ENCODE data around the gene GDPD5.

GDPD5 gene

GRCh38 chr11:75399344-75400145 lies 126.2 kb downstream of the GDPD5 start, which contains the start of gene RPS3:
Gene RPS3, plus strand, starts transcription at chr11:75399518. Its CDS starts 30 bp downstream, at chr11:75399548.
- peak within 1 kb of the TSS; percentile 85 for H3K4me3 ChIP-seq (replicated peaks; ENCODE audit: low read depth, low read length)
- peak; percentile 93 for DNase-seq (ENCODE audit: low read depth)
- TF ChIP-seq, protein P1, sequence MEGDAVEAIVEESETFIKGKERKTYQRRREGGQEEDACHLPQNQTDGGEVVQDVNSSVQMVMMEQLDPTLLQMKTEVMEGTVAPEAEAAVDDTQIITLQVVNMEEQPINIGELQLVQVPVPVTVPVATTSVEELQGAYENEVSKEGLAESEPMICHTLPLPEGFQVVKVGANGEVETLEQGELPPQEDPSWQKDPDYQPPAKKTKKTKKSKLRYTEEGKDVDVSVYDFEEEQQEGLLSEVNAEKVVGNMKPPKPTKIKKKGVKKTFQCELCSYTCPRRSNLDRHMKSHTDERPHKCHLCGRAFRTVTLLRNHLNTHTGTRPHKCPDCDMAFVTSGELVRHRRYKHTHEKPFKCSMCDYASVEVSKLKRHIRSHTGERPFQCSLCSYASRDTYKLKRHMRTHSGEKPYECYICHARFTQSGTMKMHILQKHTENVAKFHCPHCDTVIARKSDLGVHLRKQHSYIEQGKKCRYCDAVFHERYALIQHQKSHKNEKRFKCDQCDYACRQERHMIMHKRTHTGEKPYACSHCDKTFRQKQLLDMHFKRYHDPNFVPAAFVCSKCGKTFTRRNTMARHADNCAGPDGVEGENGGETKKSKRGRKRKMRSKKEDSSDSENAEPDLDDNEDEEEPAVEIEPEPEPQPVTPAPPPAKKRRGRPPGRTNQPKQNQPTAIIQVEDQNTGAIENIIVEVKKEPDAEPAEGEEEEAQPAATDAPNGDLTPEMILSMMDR (IDR thresholded peaks at IDR 0.05; ENCODE audit: low read length, missing control alignments) = no peak

DNA sequence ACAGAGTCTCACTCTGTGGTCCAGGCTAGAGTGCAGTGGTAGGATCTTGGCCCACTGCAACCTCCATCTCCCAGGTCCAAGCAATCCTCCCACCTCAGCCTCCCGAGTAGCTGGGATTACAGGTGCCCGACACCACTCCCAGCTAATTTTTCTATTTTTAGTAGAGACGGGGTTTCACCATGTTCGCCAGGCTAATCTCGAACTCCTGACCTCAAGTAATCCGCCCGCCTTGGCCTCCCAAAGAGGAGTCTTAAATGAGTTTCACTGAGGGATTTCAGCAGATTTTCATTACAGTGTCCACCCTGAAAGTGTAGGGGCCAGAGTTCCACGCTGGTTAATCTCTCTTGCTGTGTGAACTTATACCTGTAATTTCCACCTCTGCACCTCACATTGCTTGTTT lies 126.8 kb downstream of the GDPD5 start:
- no peak for DNase-seq (ENCODE audit: low read depth)
- TF ChIP-seq, protein P1 (IDR thresholded peaks at IDR 0.05; ENCODE audit: low read length, missing control alignments) = no peak
- H3K4me3 ChIP-seq (replicated peaks; ENCODE audit: low read depth, low read length) = no peak overlapping the region

DNA sequence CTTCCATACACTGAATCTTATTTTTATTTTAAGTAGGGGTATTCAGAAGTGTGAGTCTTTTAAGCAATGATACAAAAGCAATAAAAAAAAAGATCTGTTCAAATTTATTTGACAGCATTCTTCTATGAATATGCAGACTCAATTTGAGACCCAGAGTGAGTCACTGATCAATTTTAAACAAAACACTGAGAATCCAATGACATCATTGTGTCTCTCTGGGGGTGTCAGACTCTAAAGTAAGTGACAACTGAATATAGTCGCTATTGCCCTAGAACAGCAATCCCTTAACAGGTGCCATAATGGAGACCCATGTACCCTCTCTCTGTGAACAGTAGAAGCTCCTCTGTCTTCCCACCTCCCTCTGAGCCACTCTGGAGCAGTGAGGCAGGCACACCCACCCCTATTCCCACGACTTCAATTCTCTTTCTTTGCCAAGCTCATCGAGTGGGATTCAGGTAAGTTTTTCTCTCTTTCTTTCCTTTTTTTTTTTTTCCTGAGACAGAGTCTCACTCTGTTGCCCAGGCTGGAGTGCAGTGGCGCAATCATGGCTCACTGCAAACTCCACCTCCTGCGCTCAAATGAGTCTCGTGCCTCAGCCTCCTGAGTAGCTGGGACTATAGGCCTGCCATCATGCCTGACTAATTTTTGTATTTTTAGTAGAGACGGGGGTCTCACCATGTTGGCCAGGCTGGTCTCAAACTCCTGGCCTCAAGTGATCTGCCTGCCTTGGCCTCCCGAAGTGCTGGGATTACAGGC lies 131.5 kb downstream of the GDPD5 start:
- no peak for DNase-seq (ENCODE audit: low read depth)
- TF ChIP-seq, protein P1 (IDR thresholded peaks at IDR 0.05; ENCODE audit: low read length, missing control alignments) = no peak
- no peak overlapping the region for H3K4me3 ChIP-seq (replicated peaks; ENCODE audit: low read depth, low read length)

- no peak for DNase-seq (ENCODE audit: low read depth)
- no peak overlapping the region for H3K4me3 ChIP-seq (replicated peaks; ENCODE audit: low read depth, low read length)
- TF ChIP-seq, protein P1 (IDR thresholded peaks at IDR 0.05; ENCODE audit: low read length, missing control alignments) = no peak
Measured at GRCh38 chr11:75389925-75390324, 135.8 kb downstream of the GDPD5 start.

DNA sequence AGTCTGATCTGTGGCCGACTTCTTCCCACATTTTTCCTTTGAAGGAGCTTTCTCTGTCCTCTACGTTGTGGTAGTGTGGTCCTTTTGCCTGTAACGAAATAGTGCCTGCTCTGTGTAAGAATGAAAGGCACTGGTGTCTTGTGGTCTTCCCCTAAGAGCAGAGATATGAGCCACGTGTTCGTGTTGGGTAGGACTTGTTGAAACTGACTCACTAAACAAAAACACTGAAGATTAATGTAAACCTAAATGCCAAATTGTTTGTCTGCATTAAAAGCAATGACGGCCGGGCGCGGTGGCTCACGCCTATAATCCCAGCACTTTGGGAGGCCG lies 136.5 kb downstream of the GDPD5 start:
- no peak overlapping the region for H3K4me3 ChIP-seq (replicated peaks; ENCODE audit: low read depth, low read length)
- TF ChIP-seq, protein P1 (IDR thresholded peaks at IDR 0.05; ENCODE audit: low read length, missing control alignments) = no peak
- no peak for DNase-seq (ENCODE audit: low read depth)

GRCh38 chr11:75388386-75389275 lies 137.1 kb downstream of the GDPD5 start:
- peak; percentile 88 for DNase-seq (ENCODE audit: low read depth)
- H3K4me3 ChIP-seq (replicated peaks; ENCODE audit: low read depth, low read length) = no peak overlapping the region
- TF ChIP-seq, protein P1 (IDR thresholded peaks at IDR 0.05; ENCODE audit: low read length, missing control alignments) = peak; percentile 80
